Measurements from ENCODE around the gene RAPH1. TPM values are rescaled to one million over a fixed set of nuclear protein-coding genes. Genes with fewer than 3 reads are reported as not detected.

The RAPH1 gene
- total and polyA plus RNA-seq, 12 donors = 3.1 to 20.6 (median 15.9) TPM

GRCh38 chr2:203470371-203470770 is 64.7 kb downstream of the RAPH1 start:
- DNase-seq (no peak), ATAC-seq (peak in 2 of 8 donors; percentile 42 to 46)
- Histone ChIP-seq H3K27ac (no peak overlapping the region), H3K9me3 (no peaks in the 10 kb centered on the region), H3K4me3 (no peak overlapping the region), H3K36me3 (peaks cover 0 to 33% (median 0%) of the 10 kb centered on the region in 9 donors), H3K4me1 (peaks cover 0 to 12% (median 5%) of the 10 kb centered on the region in 9 donors), H3K27me3 (no peaks in the 10 kb centered on the region)
- WGBS, 2 donors = 83 to 87% methylated on average over 4 of the region's 4 CpGs
- intact Hi-C loops (cut with DNase I) = no loop called here
- TF ChIP-seq, protein P1, sequence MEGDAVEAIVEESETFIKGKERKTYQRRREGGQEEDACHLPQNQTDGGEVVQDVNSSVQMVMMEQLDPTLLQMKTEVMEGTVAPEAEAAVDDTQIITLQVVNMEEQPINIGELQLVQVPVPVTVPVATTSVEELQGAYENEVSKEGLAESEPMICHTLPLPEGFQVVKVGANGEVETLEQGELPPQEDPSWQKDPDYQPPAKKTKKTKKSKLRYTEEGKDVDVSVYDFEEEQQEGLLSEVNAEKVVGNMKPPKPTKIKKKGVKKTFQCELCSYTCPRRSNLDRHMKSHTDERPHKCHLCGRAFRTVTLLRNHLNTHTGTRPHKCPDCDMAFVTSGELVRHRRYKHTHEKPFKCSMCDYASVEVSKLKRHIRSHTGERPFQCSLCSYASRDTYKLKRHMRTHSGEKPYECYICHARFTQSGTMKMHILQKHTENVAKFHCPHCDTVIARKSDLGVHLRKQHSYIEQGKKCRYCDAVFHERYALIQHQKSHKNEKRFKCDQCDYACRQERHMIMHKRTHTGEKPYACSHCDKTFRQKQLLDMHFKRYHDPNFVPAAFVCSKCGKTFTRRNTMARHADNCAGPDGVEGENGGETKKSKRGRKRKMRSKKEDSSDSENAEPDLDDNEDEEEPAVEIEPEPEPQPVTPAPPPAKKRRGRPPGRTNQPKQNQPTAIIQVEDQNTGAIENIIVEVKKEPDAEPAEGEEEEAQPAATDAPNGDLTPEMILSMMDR (IDR thresholded peaks at IDR 0.05) = no peak

DNA sequence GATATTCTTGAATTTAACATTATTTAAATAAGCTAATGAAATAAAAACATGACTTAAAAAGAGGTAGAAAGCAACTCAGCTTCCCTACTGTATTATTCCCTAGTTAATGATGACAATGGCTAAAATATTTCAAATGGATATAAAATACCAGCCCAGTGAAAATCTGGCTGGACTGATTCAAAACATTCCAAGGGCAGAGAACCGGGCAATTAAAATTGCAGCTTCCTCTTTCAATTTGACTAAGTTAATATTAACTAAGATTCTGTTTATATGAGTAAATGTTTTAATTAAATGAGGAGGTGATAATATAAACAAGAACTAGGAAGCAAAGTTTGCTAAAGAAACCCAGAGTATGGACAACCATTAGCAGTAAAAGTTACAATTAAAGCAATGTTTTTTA is 65.6 kb downstream of the RAPH1 start:
- DNase-seq = no peak
- Histone ChIP-seq H3K9me3 (no peaks in the 10 kb centered on the region), H3K36me3 (peaks cover 0 to 32% (median 0%) of the 10 kb centered on the region in 9 donors), H3K27me3 (no peaks in the 10 kb centered on the region), H3K27ac (no peak overlapping the region), H3K4me1 (peaks cover 0 to 12% (median 5%) of the 10 kb centered on the region in 9 donors), H3K4me3 (no peak overlapping the region)
- no peak for ATAC-seq
- 39 to 72% methylated on average over 1 of the region's 1 CpG for WGBS, 2 donors
- TF ChIP-seq, protein P1 (IDR thresholded peaks at IDR 0.05) = no peak
- intact Hi-C loops (cut with DNase I) = no loop called here

DNA sequence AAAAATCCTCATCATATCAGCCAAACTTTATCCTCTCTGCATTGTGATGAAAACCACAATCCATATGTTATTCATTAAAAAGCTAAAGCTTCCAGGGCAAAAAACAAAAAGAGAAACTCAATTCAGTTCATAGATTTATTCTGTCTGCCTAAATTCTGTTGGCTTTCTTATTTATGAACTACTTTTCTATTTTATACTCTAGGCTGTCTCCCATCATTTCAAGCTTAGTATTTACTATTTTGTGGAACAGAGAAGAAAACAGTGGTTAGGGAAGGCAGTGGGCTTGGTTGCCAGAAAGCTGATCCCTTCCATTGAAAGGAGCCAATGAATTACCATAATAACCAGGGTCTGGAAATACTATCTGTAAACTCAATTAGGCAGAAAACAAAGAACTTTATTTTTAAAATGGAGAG is 71.8 kb downstream of the RAPH1 start:
- Histone ChIP-seq H3K9me3 (no peaks in the 10 kb centered on the region), H3K4me3 (no peak overlapping the region), H3K27me3 (no peaks in the 10 kb centered on the region), H3K27ac (no peak overlapping the region), H3K4me1 (peaks cover 0 to 12% (median 0%) of the 10 kb centered on the region in 9 donors), H3K36me3 (peaks cover 0 to 63% (median 12%) of the 10 kb centered on the region in 9 donors)
- DNase-seq (no peak), ATAC-seq (no peak)
- intact Hi-C loops (cut with DNase I) = no loop called here
- TF ChIP-seq, protein P1 (IDR thresholded peaks at IDR 0.05) = no peak

- 96 to 100% methylated on average over 1 of the region's 1 CpG for WGBS, 2 donors
- intact Hi-C loops (cut with DNase I) = no loop called here
- ATAC-seq (no peak), DNase-seq (no peak)
- Histone ChIP-seq H3K9me3 (no peaks in the 10 kb centered on the region), H3K27me3 (no peaks in the 10 kb centered on the region), H3K36me3 (peaks cover 0 to 73% (median 19%) of the 10 kb centered on the region in 9 donors), H3K4me3 (no peak overlapping the region), H3K4me1 (peaks cover 0 to 12% (median 0%) of the 10 kb centered on the region in 9 donors), H3K27ac (no peak overlapping the region)
- TF ChIP-seq, protein P1 (IDR thresholded peaks at IDR 0.05) = no peak
Measured at GRCh38 chr2:203462308-203462707, 72.8 kb downstream of the RAPH1 start.

All from heart right ventricle (tissue), 16 donors.